K562 (cell line): Measurements from ENCODE around the gene PIK3AP1.

ENCODE experiments used
- CEBPB ChIP-seq: fragments of 450-650 bp; IDR thresholded peaks from 2 replicates; pipeline ENCODE4 v1.6.1; 2016; ENCODE audit warnings: missing genetic modification characterization, missing compliant biosample characterization
- EZH2 ChIP-seq: IDR thresholded peaks from 2 replicates; pipeline ENCODE4 v1.6.1; 2012; ENCODE audit warnings: low read depth, mild to moderate bottlenecking, inconsistent platforms, low read length, borderline replicate concordance
- POLR2AphosphoS5 ChIP-seq: IDR thresholded peaks from 2 replicates; pipeline ENCODE4 v1.6.1; 2011; ENCODE audit warnings: mild to moderate bottlenecking, low read depth, low read length, moderate library complexity; ENCODE audit not compliant: control insufficient read depth, insufficient read depth
- ZNF766 ChIP-seq: fragments of 200-800 bp; sonication (Bioruptor generic); conservative IDR thresholded peaks from 2 replicates; pipeline ENCODE4 v1.6.1; 2016; ENCODE audit warnings: missing genetic modification characterization, missing compliant biosample characterization
- ZSCAN29 ChIP-seq: fragments of 450-650 bp; IDR thresholded peaks from 2 replicates; pipeline ENCODE4 v1.6.1; 2017
- TF ChIP-seq, protein P1 (sequence below), 2 experiments: fragments of 450-650 bp; formaldehyde crosslinking in 1 of 2; IDR thresholded peaks; 2 replicates each; pipeline versions ENCODE4 v1.4.0 to v1.6.1; 2014 to 2020; ENCODE audit warnings: mild to moderate bottlenecking in 2 of 2, borderline replicate concordance in 1 of 2, low read depth in 1 of 2

DNA sequence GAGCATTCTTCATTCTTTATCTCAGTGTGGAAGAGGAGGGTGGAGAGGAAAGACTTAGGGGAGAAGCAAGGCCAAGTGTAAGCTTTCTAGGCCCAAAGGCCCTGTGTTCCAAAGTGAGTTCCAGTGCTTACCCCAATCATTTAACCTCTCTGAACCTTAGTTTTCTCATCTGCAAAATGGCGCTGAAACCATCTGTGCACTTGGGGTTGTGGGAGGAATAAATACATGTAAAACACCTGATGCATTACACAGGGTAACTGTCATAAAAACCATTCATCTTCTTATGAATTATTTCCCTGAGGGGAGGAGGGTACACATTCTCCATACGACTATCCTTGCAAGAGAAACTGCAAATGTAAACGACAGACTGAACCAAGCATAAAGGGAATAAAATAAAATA is 19.0 kb downstream of the PIK3AP1 start:
- TF ChIP-seq ZSCAN29 = no peak
- no peak for TF ChIP-seq ZNF766 (CRISPR knock-in tag)
- no peak for TF ChIP-seq CEBPB (tag)
- TF ChIP-seq EZH2 = no peak
- TF ChIP-seq POLR2AphosphoS5 = no peak
- TF ChIP-seq, protein P1, sequence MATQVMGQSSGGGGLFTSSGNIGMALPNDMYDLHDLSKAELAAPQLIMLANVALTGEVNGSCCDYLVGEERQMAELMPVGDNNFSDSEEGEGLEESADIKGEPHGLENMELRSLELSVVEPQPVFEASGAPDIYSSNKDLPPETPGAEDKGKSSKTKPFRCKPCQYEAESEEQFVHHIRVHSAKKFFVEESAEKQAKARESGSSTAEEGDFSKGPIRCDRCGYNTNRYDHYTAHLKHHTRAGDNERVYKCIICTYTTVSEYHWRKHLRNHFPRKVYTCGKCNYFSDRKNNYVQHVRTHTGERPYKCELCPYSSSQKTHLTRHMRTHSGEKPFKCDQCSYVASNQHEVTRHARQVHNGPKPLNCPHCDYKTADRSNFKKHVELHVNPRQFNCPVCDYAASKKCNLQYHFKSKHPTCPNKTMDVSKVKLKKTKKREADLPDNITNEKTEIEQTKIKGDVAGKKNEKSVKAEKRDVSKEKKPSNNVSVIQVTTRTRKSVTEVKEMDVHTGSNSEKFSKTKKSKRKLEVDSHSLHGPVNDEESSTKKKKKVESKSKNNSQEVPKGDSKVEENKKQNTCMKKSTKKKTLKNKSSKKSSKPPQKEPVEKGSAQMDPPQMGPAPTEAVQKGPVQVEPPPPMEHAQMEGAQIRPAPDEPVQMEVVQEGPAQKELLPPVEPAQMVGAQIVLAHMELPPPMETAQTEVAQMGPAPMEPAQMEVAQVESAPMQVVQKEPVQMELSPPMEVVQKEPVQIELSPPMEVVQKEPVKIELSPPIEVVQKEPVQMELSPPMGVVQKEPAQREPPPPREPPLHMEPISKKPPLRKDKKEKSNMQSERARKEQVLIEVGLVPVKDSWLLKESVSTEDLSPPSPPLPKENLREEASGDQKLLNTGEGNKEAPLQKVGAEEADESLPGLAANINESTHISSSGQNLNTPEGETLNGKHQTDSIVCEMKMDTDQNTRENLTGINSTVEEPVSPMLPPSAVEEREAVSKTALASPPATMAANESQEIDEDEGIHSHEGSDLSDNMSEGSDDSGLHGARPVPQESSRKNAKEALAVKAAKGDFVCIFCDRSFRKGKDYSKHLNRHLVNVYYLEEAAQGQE (IDR thresholded peaks at IDR 0.05; ENCODE audit: borderline replicate concordance) = no peak
- TF ChIP-seq, protein P1 (CRISPR knock-in tag; IDR thresholded peaks at IDR 0.05; ENCODE audit: low read depth) = no peak
